Mesothelial cell of epicardium (in vitro differentiated cells): Measurements from ENCODE around the gene SOX13. TPM values are rescaled to one million over a fixed set of nuclear protein-coding genes. Genes with fewer than 3 reads are reported as not detected.
A peak's percentile ranks its signal among the peaks of the same experiment; 100 is the strongest.

Experiments
- DNase-seq, 2 experiments: peaks; one replicate each; pipeline ENCODE4 v3.0.0; 2021; ENCODE audit warnings: low spot score in 2 of 2; ENCODE audit not compliant: unreplicated experiment in 2 of 2
- H3K27ac Mint-ChIP-seq: 2 replicates; pipeline ENCODE4 v1.8.0; 2021; ENCODE audit warnings: mixed read lengths
- H3K27me3 Mint-ChIP-seq: 2 replicates; pipeline ENCODE4 v1.8.0; 2021; ENCODE audit warnings: low read depth, mixed read lengths
- H3K36me3 Mint-ChIP-seq: 2 replicates; pipeline ENCODE4 v1.8.0; 2021; ENCODE audit warnings: mixed read lengths
- H3K4me1 Mint-ChIP-seq: 2 replicates; pipeline ENCODE4 v1.8.0; 2021; ENCODE audit warnings: mixed read lengths
- H3K4me3 Mint-ChIP-seq: 2 replicates; pipeline ENCODE4 v1.8.0; 2021; ENCODE audit warnings: mild to moderate bottlenecking, moderate library complexity, mixed read lengths
- H3K9me3 Mint-ChIP-seq: 2 replicates; pipeline ENCODE4 v1.8.0; 2021; ENCODE audit warnings: mixed read lengths
- CTCF ChIP-seq: fragments of 200-600 bp; sonication (generic); IDR thresholded peaks from one replicate; pipeline ENCODE4 v1.5.0; 2021; ENCODE audit warnings: antibody characterized with exemption; ENCODE audit not compliant: unreplicated experiment
- total RNA-seq: library from RNA; stranded (reverse); gene quantifications from 3 replicates; pipeline ENCODE4 v1.2.1, GENCODE V29; 2021

The SOX13 gene
- total RNA-seq, 1 donor from 2014 or later: 61.7 TPM

- TF ChIP-seq CTCF: no peak
- peaks cover 2% of the 10 kb centered on the region for H3K4me1 Mint-ChIP-seq
- peaks cover 16% of the 10 kb centered on the region for H3K27me3 Mint-ChIP-seq
- H3K27ac Mint-ChIP-seq: no peak overlapping the region
- no peak overlapping the region for H3K4me3 Mint-ChIP-seq
- no peaks in the 10 kb centered on the region for H3K9me3 Mint-ChIP-seq
- H3K36me3 Mint-ChIP-seq: no peaks in the 10 kb centered on the region
- DNase-seq: no peak
Observed at GRCh38 chr1:204157962-204158361, 85.0 kb downstream of the SOX13 start.

- Mint-ChIP-seq H3K27ac (peak overlapping the region; percentile 60), H3K9me3 (no peaks in the 10 kb centered on the region)
- TF ChIP-seq CTCF: no peak
Observed at GRCh38 chr1:204161609-204162493, 88.9 kb downstream of the SOX13 start.

GRCh38 chr1:204162494-204163074 is 89.7 kb downstream of the SOX13 start:
- Mint-ChIP-seq H3K27me3 (peaks cover 7% of the 10 kb centered on the region), H3K4me3 (no peak overlapping the region), H3K36me3 (no peaks in the 10 kb centered on the region), H3K27ac (peak overlapping the region; percentile 60), H3K9me3 (no peaks in the 10 kb centered on the region), H3K4me1 (peaks cover 2% of the 10 kb centered on the region)
- DNase-seq: peak; percentile 70 to 93
- peak; percentile 95 for TF ChIP-seq CTCF

More at GRCh38 chr1:204161609-204162493, 88.9 kb downstream of the SOX13 start:
- no peak for DNase-seq
- peaks cover 2% of the 10 kb centered on the region for H3K4me1 Mint-ChIP-seq
- H3K36me3 Mint-ChIP-seq: no peaks in the 10 kb centered on the region
- peaks cover 10% of the 10 kb centered on the region for H3K27me3 Mint-ChIP-seq
- H3K4me3 Mint-ChIP-seq: no peak overlapping the region

GRCh38 chr1:204166219-204166618 is 93.3 kb downstream of the SOX13 start, which contains the start of gene REN:
REN (minus strand) TSS chr1:204166337; CDS start chr1:204166293, 44 bp downstream.
- no peak for DNase-seq
- TF ChIP-seq CTCF: no peak
- Mint-ChIP-seq H3K4me1 (peaks cover 2% of the 10 kb centered on the region), H3K27ac (no peak within 1 kb of the TSS), H3K27me3 (no peaks in the 10 kb centered on the region), H3K36me3 (no peaks in the 10 kb centered on the region), H3K9me3 (peaks cover 15% of the 10 kb centered on the region), H3K4me3 (no peak within 1 kb of the TSS)

- peaks cover 6% of the 10 kb centered on the region for H3K4me1 Mint-ChIP-seq
- H3K36me3 Mint-ChIP-seq: no peaks in the 10 kb centered on the region
- H3K27me3 Mint-ChIP-seq: no peaks in the 10 kb centered on the region
- DNase-seq: no peak
- no peak overlapping the region for H3K27ac Mint-ChIP-seq
- TF ChIP-seq CTCF: no peak
- H3K4me3 Mint-ChIP-seq: no peak overlapping the region
- H3K9me3 Mint-ChIP-seq: peaks cover 18% of the 10 kb centered on the region
Observed at GRCh38 chr1:204167730-204168129, 94.8 kb downstream of the SOX13 start.
